Parathyroid adenoma (tissue), 2 donors: Measurements from ENCODE around the gene IFI16.
"Not testable (repeated sequence)": the region's sequence is repeated elsewhere in the genome, so short reads cannot be mapped to it uniquely, and the experiment has no call there.

Experiments
- H2AFZ ChIP-seq: fragments of 300-600 bp; sonication (generic); one replicate; pipeline ENCODE4 v1.7.0; 2017; ENCODE audit warnings: antibody characterized with exemption, mild to moderate bottlenecking
- H3K27ac ChIP-seq: fragments of 300-600 bp; sonication (generic); one replicate; pipeline ENCODE4 v1.7.0; 2017
- H3K27me3 ChIP-seq: fragments of 300-600 bp; sonication (generic); one replicate; pipeline ENCODE4 v1.7.0; 2017; ENCODE audit warnings: low read length; ENCODE audit not compliant: control insufficient read depth, insufficient read depth
- H3K36me3 ChIP-seq: fragments of 300-600 bp; sonication (generic); one replicate; pipeline ENCODE4 v1.7.0; 2017; ENCODE audit warnings: low read length; ENCODE audit not compliant: control insufficient read depth, insufficient read depth
- H3K4me1 ChIP-seq: fragments of 300-600 bp; sonication (generic); one replicate; pipeline ENCODE4 v1.7.0; 2017; ENCODE audit warnings: control low read depth
- H3K4me2 ChIP-seq: fragments of 300-600 bp; sonication (generic); one replicate; pipeline ENCODE4 v1.7.0; 2017; ENCODE audit warnings: low read length
- H3K4me3 ChIP-seq: fragments of 300-600 bp; sonication (generic); one replicate; pipeline ENCODE4 v1.7.0; 2017; ENCODE audit warnings: low read depth, low read length
- H3K79me2 ChIP-seq: fragments of 300-600 bp; sonication (generic); one replicate; pipeline ENCODE4 v1.7.0; 2017; ENCODE audit warnings: control low read depth
- H3K9ac ChIP-seq: fragments of 300-600 bp; sonication (generic); one replicate; pipeline ENCODE4 v1.7.0; 2017; ENCODE audit warnings: mild to moderate bottlenecking
- H3K9me3 ChIP-seq: fragments of 300-600 bp; sonication (generic); one replicate; pipeline ENCODE4 v1.7.0; 2017; ENCODE audit warnings: low read length; ENCODE audit not compliant: control insufficient read depth
- TF ChIP-seq, protein P1 (sequence below): fragments of 300-600 bp; sonication (generic); IDR thresholded peaks from one replicate; pipeline ENCODE4 v1.7.0; 2017; ENCODE audit warnings: antibody characterized with exemption, mild to moderate bottlenecking
- donor health status: primary hyperparathyroidism.

The IFI16 gene

DNA sequence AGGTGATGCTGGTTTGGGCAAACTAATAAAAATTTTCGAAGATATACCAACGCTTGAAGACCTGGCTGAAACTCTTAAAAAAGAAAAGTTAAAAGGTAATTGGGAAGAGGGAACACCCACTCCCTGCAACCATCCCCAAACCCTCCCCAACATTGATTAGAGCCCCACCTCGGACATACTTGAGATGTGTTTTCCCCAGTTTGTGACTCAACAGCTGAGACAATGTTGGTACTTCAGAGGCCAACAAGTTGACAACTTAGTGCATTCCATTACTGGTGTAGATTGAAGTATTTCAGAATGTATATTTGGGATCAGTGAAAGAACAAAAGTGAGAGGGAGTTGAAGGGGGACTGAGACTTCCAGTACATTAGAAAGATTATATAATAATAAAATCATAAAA lies 5.1 kb downstream of the IFI16 start:
- Histone ChIP-seq H3K27me3 (no peaks in the 10 kb centered on the region), H3K4me3 (no peak overlapping the region), H3K4me2 (no peak overlapping the region), H3K79me2 (no peaks in the 10 kb centered on the region), H3K9ac (no peak overlapping the region), H3K27ac (no peak overlapping the region), H3K9me3 (no peaks in the 10 kb centered on the region), H3K4me1 (no peaks in the 10 kb centered on the region), H2AFZ (no peak overlapping the region), H3K36me3 (no peaks in the 10 kb centered on the region)
- TF ChIP-seq, protein P1, sequence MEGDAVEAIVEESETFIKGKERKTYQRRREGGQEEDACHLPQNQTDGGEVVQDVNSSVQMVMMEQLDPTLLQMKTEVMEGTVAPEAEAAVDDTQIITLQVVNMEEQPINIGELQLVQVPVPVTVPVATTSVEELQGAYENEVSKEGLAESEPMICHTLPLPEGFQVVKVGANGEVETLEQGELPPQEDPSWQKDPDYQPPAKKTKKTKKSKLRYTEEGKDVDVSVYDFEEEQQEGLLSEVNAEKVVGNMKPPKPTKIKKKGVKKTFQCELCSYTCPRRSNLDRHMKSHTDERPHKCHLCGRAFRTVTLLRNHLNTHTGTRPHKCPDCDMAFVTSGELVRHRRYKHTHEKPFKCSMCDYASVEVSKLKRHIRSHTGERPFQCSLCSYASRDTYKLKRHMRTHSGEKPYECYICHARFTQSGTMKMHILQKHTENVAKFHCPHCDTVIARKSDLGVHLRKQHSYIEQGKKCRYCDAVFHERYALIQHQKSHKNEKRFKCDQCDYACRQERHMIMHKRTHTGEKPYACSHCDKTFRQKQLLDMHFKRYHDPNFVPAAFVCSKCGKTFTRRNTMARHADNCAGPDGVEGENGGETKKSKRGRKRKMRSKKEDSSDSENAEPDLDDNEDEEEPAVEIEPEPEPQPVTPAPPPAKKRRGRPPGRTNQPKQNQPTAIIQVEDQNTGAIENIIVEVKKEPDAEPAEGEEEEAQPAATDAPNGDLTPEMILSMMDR = no peak

DNA sequence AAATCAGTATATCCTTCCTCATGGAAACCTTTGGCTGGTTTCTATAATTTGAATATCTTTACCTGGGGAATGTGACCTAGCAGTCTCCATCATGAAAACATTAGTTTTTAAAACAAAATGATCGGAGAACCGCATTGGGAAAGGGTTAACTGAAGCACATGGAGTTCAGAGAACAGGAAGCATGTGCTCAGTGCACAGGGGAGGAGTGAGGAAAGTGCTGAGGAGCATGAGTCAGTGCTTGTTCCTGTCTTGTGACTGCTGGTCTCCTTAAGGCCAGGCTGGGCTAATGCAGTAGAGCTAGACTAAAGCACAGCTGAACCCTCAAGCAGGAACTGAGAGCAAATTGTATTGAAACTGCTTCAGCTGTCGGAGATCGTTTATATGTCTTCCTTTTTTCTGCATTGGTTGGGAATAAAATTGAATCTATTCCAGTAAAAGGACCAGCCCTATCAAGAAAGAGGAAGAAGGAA lies 5.8 kb downstream of the IFI16 start:
- TF ChIP-seq, protein P1 = no peak
- no peaks in the 10 kb centered on the region for H3K79me2 ChIP-seq
- H3K4me3 ChIP-seq = no peak overlapping the region
- no peak overlapping the region for H3K9ac ChIP-seq
- no peak overlapping the region for H3K4me2 ChIP-seq
- H3K4me1 ChIP-seq = no peaks in the 10 kb centered on the region
- no peaks in the 10 kb centered on the region for H3K36me3 ChIP-seq
- H3K27me3 ChIP-seq = no peaks in the 10 kb centered on the region
- no peak overlapping the region for H3K27ac ChIP-seq
- no peaks in the 10 kb centered on the region for H3K9me3 ChIP-seq
- H2AFZ ChIP-seq = no peak overlapping the region

DNA sequence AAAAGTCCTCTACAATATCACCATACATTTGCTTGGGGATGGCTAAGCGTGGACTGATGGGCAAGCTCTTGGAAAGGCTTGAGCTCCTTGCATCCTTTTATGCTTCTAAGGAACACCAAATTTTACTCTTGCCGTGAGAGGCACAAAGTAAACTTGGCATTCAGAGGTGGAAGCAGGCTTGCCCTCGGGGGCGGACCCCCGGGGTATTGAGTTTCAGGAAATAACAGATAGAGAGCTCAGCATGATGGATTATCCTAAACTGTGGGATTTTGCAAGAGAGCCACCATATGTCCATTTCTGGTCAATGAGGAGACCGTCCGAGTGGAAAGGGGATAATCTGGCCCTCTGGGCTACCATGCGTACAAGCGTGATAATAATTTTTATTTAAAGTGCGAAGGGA lies 14.0 kb downstream of the IFI16 start:
- Histone ChIP-seq H3K36me3 (no peaks in the 10 kb centered on the region), H3K9me3 (no peaks in the 10 kb centered on the region), H3K79me2 (no peaks in the 10 kb centered on the region), H2AFZ (no peak overlapping the region), H3K9ac (no peak overlapping the region), H3K27me3 (no peaks in the 10 kb centered on the region), H3K4me1 (no peaks in the 10 kb centered on the region), H3K27ac (no peak overlapping the region), H3K4me2 (no peak overlapping the region), H3K4me3 (no peak overlapping the region)
- TF ChIP-seq, protein P1 = no peak

DNA sequence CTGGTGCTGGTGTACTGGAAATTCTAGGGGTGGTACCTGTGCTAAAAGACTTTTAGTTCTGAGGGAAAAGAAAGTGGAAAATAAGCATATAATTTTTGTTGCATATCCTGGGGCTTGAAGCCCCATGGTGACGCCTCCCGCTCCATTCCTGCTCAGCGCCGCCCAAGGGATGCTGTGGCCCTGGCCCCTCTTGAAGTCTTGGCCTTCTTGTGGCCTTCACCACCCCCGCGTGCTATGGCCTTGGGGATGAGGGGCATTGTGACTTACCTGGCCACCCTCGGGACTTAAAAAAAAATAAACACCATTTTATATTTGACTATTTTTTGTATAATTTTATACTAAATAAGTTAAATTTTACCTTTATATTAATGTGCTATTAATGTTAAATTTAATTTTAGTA lies 15.3 kb downstream of the IFI16 start:
- TF ChIP-seq, protein P1 = no peak
- Histone ChIP-seq H3K79me2 (no peaks in the 10 kb centered on the region), H3K27me3 (no peaks in the 10 kb centered on the region), H3K9ac (no peak overlapping the region), H2AFZ (no peak overlapping the region), H3K4me3 (no peak overlapping the region), H3K4me2 (no peak overlapping the region), H3K27ac (no peak overlapping the region), H3K4me1 (no peaks in the 10 kb centered on the region), H3K9me3 (no peaks in the 10 kb centered on the region), H3K36me3 (no peaks in the 10 kb centered on the region)

DNA sequence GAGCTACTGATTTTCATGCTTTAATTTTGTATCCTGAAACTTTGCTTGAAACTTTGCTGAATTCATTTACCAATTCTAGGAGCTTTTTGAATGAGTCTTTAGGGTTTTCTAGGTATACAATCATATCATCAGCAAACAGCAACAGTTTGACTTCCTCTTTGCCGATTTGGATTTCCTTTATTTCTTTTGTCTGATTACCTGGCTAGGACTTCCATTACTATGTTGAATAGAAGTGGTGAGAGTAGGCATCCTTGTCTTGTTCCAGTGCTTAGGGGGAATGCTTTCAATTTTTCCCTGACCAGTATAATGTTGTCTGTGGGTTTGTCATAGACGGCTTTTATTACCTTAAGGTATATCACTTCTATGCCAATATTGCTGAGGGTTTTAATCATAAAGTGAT lies 17.1 kb downstream of the IFI16 start:
- H3K4me3 ChIP-seq, H3K36me3 ChIP-seq, H3K79me2 ChIP-seq: not testable (repeated sequence)

More for the DNA sequence above, 17.1 kb downstream of the IFI16 start:
- not testable (repeated sequence) for H3K27ac ChIP-seq, H3K4me1 ChIP-seq, H3K4me2 ChIP-seq, H3K27me3 ChIP-seq, H3K9me3 ChIP-seq, H2AFZ ChIP-seq, H3K9ac ChIP-seq
